Cerebellar nuclear complex (tissue), 1 donor: ENCODE data around the gene C16orf95.

Source experiments
- DNase-seq, 2 experiments: peaks; one replicate each; lab custom pipeline; 2025; lab: John Stamatoyannopoulos, UW

C16orf95 gene

DNA sequence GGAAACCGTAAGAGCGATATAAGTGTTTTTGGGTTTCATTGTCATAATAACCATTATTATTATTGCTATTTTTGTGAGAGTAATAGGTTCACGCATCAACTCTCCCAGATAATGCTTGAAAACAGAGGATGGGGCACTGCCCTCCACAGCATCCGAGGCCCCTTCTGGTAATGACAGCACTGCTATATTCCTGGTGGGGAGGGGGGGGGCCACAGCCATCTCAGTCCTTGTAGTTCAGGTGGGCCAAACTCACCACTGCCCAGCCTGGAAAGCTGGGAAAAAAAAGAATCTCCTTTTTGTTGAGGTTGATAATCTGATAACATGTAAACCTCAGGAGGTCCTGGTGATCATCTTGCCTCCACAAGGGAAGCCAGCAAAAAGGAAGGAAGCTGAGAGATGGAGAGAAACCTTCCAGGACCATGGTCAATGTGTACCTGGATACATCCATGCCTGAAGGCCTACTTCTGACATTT, 706 bp downstream of the C16orf95 start:
- DNase-seq = no peak

DNA sequence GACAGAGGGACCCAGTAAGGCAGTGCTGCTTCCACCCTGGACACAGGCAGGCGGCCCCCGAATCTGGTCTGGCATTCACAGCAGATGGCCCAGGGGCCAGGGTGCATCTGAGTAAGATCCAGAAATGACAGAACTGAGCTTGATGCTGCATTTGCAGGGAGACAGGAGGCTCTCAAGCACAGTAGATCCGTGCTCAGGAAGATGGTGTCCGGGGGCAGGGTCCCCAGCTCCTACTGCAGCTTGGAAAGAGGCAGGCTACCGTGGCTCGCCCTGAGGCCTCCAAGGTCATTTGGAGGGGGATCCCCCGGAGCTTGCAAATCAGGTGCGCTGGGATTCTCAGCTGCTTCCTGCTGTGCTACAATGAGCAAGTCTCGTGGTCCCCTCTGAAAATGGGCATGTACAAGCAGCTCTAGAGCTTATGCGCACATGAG, 2.2 kb downstream of the C16orf95 start:
- no peak for DNase-seq

GRCh38 chr16:87312008-87312407, 5.2 kb downstream of the C16orf95 start:
- no peak for DNase-seq

DNA sequence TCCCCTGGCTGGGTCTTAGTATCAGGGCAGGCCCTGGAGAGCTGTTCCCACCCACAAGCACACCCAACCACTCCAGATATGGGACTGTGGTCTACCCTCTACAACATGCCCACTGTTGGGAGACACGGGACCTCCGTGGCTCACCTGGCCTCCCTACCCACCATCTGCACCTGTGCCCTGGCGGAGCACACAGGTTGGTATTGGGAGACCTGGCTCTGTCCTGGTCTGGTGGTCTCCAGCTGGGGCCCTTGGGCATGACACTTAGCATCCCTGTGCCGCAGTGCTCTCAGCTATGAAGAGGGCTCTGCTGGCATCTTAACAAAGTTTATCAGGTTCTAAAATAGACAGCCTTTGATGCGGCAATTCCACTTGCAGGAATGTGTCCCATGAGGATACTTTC, 5.8 kb downstream of the C16orf95 start:
- DNase-seq = no peak

DNA sequence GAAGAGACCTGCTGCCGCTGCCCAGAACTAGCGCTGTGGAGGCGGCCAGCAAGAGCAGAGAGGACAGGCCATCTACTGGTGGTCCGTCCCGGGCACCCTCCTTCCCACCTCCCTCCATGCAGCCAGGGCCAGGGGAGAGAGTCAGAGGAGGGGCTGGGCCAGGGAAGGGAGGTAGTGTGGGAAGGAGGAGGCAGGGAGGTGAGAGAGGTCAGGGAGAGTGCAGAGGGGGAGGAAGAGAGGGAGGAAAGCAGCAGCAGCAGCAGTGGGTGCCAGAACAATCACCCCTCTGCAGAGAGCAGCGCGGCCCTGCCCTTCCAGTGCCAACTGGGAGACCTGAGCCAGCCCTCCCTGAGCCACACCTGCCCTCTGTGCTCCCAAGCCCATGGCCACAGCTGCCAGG, 6.6 kb downstream of the C16orf95 start:
- no peak for DNase-seq

DNA sequence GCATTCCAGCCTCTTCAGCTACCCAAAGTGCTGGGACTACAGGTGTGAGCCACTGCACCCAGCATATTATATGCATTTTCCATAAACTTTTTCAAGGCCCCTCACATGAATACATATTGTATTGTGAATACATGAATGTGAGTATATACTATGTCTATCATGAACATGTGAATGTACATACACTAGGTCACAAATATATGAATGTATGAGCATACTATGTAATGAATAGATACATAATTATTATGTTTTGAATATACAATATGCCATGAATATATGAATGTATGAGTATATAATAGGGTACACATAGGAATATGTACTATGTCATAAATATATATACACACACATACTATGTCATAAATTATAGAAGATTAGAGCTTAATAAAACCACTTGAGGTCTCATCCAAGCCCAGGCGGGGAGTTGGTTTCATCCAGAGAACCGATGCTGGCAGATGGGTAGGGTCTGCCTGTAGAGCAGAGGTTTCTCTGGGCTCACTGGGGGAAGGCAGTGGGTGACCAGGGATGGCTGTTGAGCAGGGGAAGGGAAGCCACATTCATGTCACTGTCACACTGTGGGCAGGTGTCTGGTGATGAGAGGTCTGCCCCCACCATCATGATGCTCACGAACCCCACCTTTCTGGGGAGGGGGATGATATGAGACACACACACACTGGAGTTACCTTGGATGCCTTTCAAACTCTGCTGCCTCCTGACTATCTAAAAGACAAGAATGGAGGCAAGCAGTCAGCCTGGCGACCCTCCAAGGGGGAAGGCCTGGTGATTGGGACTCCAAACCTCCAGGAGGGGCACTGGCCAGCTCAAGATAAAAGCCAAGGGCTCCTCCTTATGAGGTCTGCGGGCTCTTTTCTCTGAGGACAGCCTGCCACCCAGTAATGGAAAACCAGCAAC, 7.3 kb downstream of the C16orf95 start:
- DNase-seq = no peak

- DNase-seq = no peak
Measured at GRCh38 chr16:87308826-87309225, 8.4 kb downstream of the C16orf95 start.

DNA sequence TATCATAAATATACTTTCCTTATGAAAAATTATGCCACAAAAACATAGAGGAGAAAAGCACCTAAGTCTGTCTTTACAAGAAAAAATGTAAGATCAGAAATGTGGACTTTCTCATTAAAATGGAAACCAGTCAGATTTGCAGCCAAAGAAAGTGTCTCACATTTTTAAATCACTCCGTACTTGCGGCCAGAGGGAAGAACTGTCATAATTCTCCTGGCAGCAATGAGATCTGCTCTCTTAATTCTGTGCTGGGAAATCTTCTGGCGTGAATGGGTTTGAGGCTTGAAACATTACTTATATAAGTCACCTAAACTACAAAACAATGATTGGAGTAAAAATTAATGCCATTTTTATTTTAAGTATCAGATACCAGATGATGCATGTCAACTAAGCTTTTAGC, 10.7 kb downstream of the C16orf95 start:
- no peak for DNase-seq

DNA sequence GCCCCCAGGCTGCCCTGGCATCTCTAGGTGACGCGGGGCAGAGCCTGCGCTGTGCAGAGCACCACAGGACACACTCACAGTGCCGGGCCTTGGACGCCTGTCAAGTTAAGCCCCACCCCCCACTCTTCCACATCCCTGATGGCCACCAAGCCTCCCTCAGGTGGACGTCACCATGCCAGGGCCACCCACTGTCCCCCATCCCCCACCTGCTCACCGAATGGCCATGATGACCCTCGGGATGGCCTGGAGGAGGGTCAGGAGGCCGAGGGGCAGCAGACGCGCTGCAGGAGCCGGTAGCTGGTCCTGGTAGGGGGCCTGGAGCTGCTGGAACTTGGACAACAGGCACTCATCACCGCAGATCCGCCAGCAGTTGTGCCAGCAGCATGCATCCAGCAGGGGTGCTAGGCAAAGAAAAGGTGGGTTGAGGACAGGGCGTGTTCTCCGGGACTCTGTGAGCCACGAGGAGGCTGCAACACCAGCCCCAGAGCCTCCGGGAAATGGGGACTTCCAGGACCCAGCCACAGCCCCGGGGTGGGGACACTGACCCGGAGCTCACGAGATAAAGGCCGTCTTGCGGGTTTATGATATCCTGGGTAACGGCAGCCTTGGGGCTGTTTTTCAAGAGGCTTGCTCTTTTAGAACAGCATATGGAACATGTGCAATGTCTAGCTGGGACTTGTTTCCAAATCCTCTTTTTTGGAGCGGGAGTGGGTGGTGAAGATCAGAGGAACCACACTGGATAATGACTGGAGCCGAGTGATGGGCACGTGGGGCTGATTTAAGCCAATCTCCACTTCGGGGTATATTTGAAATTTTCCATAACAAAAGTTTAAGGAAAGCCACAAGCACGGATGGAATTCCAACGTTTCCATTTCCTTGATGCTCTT, 11.4 kb downstream of the C16orf95 start:
- no peak for DNase-seq

GRCh38 chr16:87304951-87305350, 12.2 kb downstream of the C16orf95 start:
- DNase-seq = no peak

DNA sequence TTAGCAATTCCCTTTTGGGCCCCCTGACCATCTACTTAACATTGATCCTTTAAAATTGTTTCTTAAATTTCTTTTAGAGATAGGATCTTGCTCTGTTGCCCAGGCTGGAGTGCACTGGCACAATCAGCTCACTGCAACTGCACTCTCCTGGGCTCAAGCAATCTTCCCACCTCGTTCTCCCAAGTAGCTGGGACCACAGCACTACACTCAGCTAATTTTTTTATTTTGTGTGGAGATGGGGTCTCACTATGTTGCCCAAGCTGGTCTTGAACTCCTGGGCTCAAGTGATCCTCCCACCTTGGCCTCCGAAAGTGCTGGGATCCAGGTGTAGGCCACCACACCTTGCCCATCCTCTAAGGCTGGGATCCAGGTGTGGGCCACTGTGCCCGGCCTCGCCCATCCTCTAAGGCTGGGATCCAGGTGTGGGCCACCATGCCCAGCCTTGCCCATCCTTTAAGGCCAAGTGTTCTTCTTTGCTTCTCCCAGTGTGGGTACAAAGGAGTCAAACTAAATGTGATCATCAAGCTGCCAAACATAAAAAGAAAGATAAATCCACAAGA, 13.2 kb downstream of the C16orf95 start:
- DNase-seq = no peak

- no peak for DNase-seq
Measured at GRCh38 chr16:87303431-87303930, 13.7 kb downstream of the C16orf95 start.

DNA sequence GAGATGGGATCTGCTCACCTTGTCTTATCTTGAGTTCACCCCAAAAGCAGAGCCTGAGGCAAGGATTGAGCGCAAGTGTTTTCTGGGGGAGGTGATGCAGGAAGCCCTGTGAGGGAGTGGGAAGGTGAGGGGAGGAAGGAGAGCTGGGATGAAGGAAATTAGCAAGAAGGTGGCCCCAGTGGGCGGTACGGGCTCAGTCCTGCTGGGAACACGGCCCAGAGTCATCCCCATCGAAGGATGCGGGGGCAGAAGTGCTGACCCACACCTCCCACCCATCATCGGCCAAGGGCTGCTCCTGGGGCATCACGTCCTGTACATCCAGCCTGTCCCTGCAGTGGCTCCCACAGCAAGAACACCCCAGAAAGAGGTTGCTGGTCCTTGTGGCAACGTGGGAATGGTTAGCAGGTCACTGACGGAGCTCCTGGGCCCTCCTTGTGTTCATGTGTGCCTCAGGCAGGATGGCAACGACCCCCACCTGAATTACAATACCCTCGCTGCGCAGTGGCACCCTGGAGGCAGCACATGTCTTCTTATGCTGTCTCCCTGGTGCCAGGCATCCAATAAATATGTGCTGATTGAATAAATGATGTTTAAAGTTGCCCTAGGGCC, 18.2 kb downstream of the C16orf95 start:
- no peak for DNase-seq

GRCh38 chr16:87297918-87298631, 19.1 kb downstream of the C16orf95 start:
- DNase-seq = no peak

DNA sequence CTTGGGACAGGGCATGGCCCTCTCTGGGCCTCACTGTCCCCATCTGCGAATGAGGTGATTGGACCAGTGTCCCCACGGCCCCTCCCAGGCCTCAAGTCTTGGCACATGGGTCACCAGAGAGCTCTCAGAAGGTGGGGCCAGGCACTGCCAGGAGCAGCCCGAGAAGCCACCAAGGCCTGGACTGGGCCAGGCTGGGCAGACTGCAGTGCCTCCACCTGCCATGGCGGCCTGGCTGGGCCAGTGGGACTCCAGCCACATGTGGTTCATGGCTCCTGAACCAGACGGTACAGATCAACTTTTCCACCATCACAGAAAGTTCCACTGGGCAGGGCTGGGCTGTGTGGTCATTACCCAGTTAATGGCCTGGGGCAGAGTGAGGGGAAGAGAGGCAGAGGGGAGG, 19.8 kb downstream of the C16orf95 start:
- no peak for DNase-seq

DNA sequence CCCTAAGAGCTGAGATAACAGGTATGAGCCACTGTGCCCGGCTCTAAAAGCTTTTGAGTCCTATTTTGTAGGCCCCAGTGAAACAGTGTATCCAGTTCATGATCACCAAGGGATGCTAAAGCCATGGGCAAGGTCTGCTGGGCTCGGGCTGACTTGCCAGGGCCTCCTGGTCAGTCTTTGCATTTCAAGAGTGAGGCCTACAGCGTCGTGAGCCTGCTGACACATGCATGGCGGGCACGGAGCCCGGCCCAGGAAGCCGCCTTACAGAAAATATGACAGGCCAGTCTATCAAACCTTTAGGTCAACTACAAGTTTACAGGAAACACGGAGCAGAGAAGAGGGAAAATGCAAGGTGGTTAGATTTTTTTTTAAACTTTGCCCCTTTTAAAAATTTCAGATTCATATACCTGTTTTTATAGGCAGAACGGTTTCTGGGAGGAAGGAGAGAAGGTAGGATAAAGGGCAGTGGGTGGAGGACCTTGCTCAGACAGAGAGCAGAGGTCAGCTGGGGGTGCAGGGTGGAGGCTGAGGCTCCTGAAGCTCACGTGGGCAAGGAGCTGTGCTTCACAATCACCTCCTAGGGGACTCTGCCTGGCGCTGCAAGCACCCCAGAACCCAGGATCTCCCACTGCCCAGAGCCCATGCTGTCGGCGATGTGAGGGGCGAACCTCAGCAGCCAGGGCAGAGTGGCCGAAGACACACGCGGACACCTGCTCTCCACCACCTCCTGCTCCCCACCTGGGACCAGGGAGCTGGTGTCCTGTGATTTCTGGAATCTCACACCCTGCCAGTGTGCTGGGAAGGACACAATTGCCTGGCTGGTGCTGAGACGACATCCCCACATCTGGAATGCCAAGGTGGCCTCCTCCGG, 21.3 kb downstream of the C16orf95 start:
- DNase-seq = no peak

DNA sequence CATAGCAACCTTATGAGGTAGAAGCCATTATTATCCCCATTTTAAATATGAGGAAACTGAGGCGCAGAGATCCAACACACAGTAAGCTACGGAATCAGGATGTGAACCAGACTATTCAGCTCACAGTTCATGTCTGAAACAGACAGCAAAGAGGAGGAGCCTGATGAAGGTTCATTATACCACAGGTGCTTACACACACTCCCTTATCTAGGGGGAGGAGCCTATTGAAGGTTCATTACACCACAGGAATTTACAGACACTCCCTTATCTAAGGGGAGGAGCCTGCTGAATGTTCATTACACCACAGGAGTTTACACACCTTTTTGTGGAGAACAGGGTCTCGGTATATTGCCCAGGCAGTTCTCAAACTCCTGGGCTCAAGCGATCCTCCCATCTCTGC, 21.9 kb downstream of the C16orf95 start:
- DNase-seq = no peak

GRCh38 chr16:87293990-87294389, 23.2 kb downstream of the C16orf95 start:
- no peak for DNase-seq

- no peak for DNase-seq
Measured at GRCh38 chr16:87291944-87292343, 25.2 kb downstream of the C16orf95 start.

GRCh38 chr16:87288753-87289362, 28.3 kb downstream of the C16orf95 start:
- no peak for DNase-seq
